Thoracic aorta (tissue), 2 donors: ENCODE results near the gene MLLT10. TPM values are rescaled to one million over a fixed set of nuclear protein-coding genes. Genes with fewer than 3 reads are reported as not detected.

Experiments used
- ATAC-seq: fragments of 150-250 bp; one replicate; pipeline ENCODE4 v1.8.0; 2017; ENCODE audit warnings: low read depth; ENCODE audit not compliant: insufficient number of reproducible peaks, low FRiP score
- DNase-seq: peaks from one replicate; pipeline ENCODE4 v3.0.0-alpha.2; 2020; ENCODE audit warnings: low spot score
- H3K27ac ChIP-seq, 2 donors: fragments of 200-600 bp; sonication (generic); 1 replicate in 1 of 2; 2 replicates in 1 of 2; pipeline ENCODE4 v1.5.1; 2016; ENCODE audit warnings: mild to moderate bottlenecking in 2 of 2, moderate library complexity in 2 of 2
- H3K27me3 ChIP-seq: fragments of 200-600 bp; sonication (generic); replicated peaks from 2 replicates; pipeline ENCODE4 v1.6.0; 2016; ENCODE audit warnings: mild to moderate bottlenecking; ENCODE audit not compliant: insufficient read depth
- H3K36me3 ChIP-seq: fragments of 200-600 bp; sonication (generic); one replicate; pipeline ENCODE4 v1.5.1; 2016
- H3K4me1 ChIP-seq, 2 donors: fragments of 200-600 bp; sonication (generic); 1 replicate in 1 of 2; 2 replicates in 1 of 2; pipeline versions ENCODE4 v1.5.1 to v1.6.0; 2016; ENCODE audit warnings: low read depth in 2 of 2, mild to moderate bottlenecking in 1 of 2; ENCODE audit not compliant: control insufficient read depth in 1 of 2
- H3K4me3 ChIP-seq: fragments of 200-600 bp; sonication (generic); 2 replicates; pipeline ENCODE4 v1.5.1; 2016; ENCODE audit warnings: mild to moderate bottlenecking
- H3K9me3 ChIP-seq: fragments of 200-600 bp; sonication (generic); 2 replicates; pipeline ENCODE4 v1.5.1; 2016
- CTCF ChIP-seq: fragments of 200-600 bp; sonication (generic); IDR thresholded peaks from one replicate; pipeline ENCODE4 v1.5.1; 2019; ENCODE audit warnings: antibody characterized with exemption
- total RNA-seq, 2 donors: library from RNA; depleted of rRNA; stranded (reverse); fragments of >200 nt; gene quantifications; one replicate each; pipeline versions ENCODE4 v1.1.0 to v1.2.3, GENCODE V29; 2016

The MLLT10 gene
- total RNA-seq, 2 donors from 2014 or later = 35.1 to 54.7 TPM

DNA sequence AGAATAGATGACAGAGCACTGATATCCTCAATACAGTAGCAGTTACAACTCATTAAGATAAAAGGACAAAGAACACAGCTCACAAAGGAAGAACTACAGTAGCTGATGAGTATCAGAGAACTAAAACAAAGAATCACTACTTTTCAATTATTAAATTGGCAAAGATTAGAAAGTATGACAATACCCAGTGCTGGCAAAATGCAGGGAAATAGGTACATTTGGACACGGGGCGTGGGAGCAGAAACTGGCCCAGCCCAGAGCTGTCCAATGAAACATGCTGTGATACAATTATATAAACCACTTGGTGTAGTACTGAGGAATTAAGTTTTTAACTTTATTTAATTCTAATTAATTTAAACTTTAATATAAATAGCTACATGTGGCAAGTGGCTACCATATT, 226.3 kb downstream of the MLLT10 start:
- DNase-seq = no peak
- Histone ChIP-seq H3K9me3 (no peaks in the 10 kb centered on the region), H3K4me3 (no peak overlapping the region), H3K27ac (no peak overlapping the region), H3K4me1 (no peaks in the 10 kb centered on the region), H3K27me3 (no peaks in the 10 kb centered on the region), H3K36me3 (peaks cover 9% of the 10 kb centered on the region)
- no peak for ATAC-seq
- no peak for TF ChIP-seq CTCF

GRCh38 chr10:21764466-21765189, 230.6 kb downstream of the MLLT10 start:
- no peaks in the 10 kb centered on the region for H3K4me1 ChIP-seq
- H3K36me3 ChIP-seq = no peaks in the 10 kb centered on the region
- H3K9me3 ChIP-seq = no peaks in the 10 kb centered on the region
- no peak overlapping the region for H3K4me3 ChIP-seq
- no peak for TF ChIP-seq CTCF
- no peak for DNase-seq
- no peaks in the 10 kb centered on the region for H3K27me3 ChIP-seq
- H3K27ac ChIP-seq = no peak overlapping the region
- ATAC-seq = no peak

GRCh38 chr10:21769041-21769440, 235.0 kb downstream of the MLLT10 start:
- no peak for ATAC-seq
- no peaks in the 10 kb centered on the region for H3K4me1 ChIP-seq
- H3K27ac ChIP-seq = no peak overlapping the region
- no peaks in the 10 kb centered on the region for H3K36me3 ChIP-seq
- no peak for TF ChIP-seq CTCF
- no peaks in the 10 kb centered on the region for H3K27me3 ChIP-seq
- DNase-seq = no peak
- no peak overlapping the region for H3K4me3 ChIP-seq
- H3K9me3 ChIP-seq = no peaks in the 10 kb centered on the region

DNA sequence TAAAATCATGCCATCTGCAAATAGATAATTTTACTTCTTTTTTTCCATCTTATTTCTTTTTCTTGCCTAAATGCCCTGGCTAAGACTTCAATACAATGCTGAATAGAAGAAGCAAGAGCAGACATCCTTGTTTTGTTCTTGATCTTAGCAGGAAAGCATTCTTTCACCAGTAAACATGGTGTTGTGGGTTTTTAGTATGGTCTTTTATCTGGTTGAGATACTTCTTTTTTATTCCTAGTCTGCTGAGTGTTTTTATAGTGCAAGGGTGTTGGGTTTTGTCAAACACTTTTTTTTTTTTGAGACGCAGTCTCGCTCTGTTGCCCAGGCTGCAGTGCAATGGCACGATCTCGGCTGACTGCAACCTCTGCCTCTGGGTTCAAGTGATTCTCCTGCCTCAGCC, 237.2 kb downstream of the MLLT10 start:
- TF ChIP-seq CTCF = no peak
- H3K4me1 ChIP-seq = no peaks in the 10 kb centered on the region
- DNase-seq (no peak), ATAC-seq (no peak)
- H3K4me3 ChIP-seq = no peak overlapping the region
- H3K27me3 ChIP-seq = no peaks in the 10 kb centered on the region
- H3K36me3 ChIP-seq = no peaks in the 10 kb centered on the region
- H3K9me3 ChIP-seq = no peaks in the 10 kb centered on the region
- H3K27ac ChIP-seq = no peak overlapping the region

- Histone ChIP-seq H3K9me3 (no peaks in the 10 kb centered on the region), H3K36me3 (no peaks in the 10 kb centered on the region), H3K4me3 (no peak overlapping the region), H3K27ac (no peak overlapping the region), H3K4me1 (no peaks in the 10 kb centered on the region), H3K27me3 (no peaks in the 10 kb centered on the region)
- DNase-seq (no peak), ATAC-seq (no peak)
- no peak for TF ChIP-seq CTCF
Observed at GRCh38 chr10:21776883-21777282, 242.9 kb downstream of the MLLT10 start.
